Right lobe of liver (tissue), 6 donors: ENCODE measurements around the gene SATL1. TPM values are rescaled to one million over a fixed set of nuclear protein-coding genes. Genes with fewer than 3 reads are reported as not detected.
A peak's percentile ranks its signal among the peaks of the same experiment; 100 is the strongest.

ENCODE experiments used
- ATAC-seq, 4 donors: fragments of 200-7000 bp; cut with Tn5 transposase; one replicate each; pipeline ENCODE4 v1.9.1; 2020; ENCODE audit warnings: mild to moderate bottlenecking in 4 of 4, moderate library complexity in 4 of 4
- DNase-seq, 3 donors: peaks; one replicate each; pipeline ENCODE4 v3.0.0-alpha.2; 2020
- H3K27ac ChIP-seq, 3 donors: fragments of 200-600 bp; one replicate each; pipeline ENCODE4 v1.8.0; 2022
- H3K27me3 ChIP-seq, 2 donors: fragments of 200-600 bp; one replicate each; pipeline ENCODE4 v1.8.0; 2022
- H3K36me3 ChIP-seq, 4 donors: fragments of 200-600 bp; sonication (generic) in 1 of 4; one replicate each; pipeline versions ENCODE4 v1.5.1 to v1.8.0; 2017 to 2022; ENCODE audit warnings: control low read depth in 1 of 4
- H3K4me1 ChIP-seq, 4 donors: fragments of 200-600 bp; sonication (generic) in 1 of 4; one replicate each; pipeline versions ENCODE4 v1.5.1 to v1.8.0; 2017 to 2022; ENCODE audit warnings: control low read depth in 1 of 4
- H3K4me3 ChIP-seq, 3 donors: fragments of 200-600 bp; one replicate each; pipeline ENCODE4 v1.8.0; 2022
- H3K9me3 ChIP-seq, 4 donors: fragments of 200-600 bp; sonication (generic) in 1 of 4; one replicate each; pipeline versions ENCODE4 v1.5.1 to v1.8.0; 2017 to 2022; ENCODE audit warnings: control low read depth in 1 of 4
- CTCF ChIP-seq, 4 donors: fragments of 200-600 bp in 3 of 4; fragments of 450-650 bp in 1 of 4; IDR thresholded peaks; one replicate each; pipeline versions ENCODE4 v1.5.1 to v1.8.0; 2016 to 2022; ENCODE audit warnings: antibody characterized with exemption in 4 of 4, mild to moderate bottlenecking in 2 of 4
- POLR2A ChIP-seq: fragments of 450-650 bp; IDR thresholded peaks from one replicate; pipeline ENCODE4 v1.6.1; 2017; ENCODE audit warnings: antibody characterized with exemption, mild to moderate bottlenecking
- WGBS: methylation state at CpG from one replicate; pipeline ENCODE4 v1.1.6; 2018; ENCODE audit warnings: low coverage, low lambda C conversion rate; ENCODE audit not compliant: insufficient coverage; ENCODE audit errors: missing lambda C conversion rate; 5-methylcytosine and 5-hydroxymethylcytosine counted together
- intact Hi-C, 2 donors: fragments of 100-400 bp; cut with DNase I; formaldehyde crosslinking; loops; one replicate each; pipeline versions ENCODE4 v1.11.2 to v1.14.1; 2022
- total RNA-seq, 6 experiments: library from RNA; depleted of rRNA in 2 of 6; stranded (reverse); fragments of >200 nt in 2 of 6; fragmentation: NEBNext Ultra II Directional in 3 of 6; extraction: Animal tissue kit (Norgen Biotek cat#: 25700) in 3 of 6; gene quantifications; one replicate each; pipeline versions ENCODE4 v1.1.0 to v1.2.4, GENCODE V29; 2016 to 2023
- donor health status: DM: no; HTN: yes; CAD: no.
- donor health status: DM: no; HTN: no; CAD: no.
- donor health status: DM: no; HTN: no; CAD: no.
- donor health status: DM: no; HTN: yes; CAD: no.
- donor health status: DM: no; HTN: yes; CAD: no.

SATL1 gene
- total RNA-seq, 6 experiments from 2014 or later = not detected

GRCh38 chrX:85109235-85109634 lies 134.3 kb downstream of the SATL1 start:
- intact Hi-C loops = no loop called here
- DNase-seq = no peak

GRCh38 chrX:85108165-85108564 lies 135.4 kb downstream of the SATL1 start:
- DNase-seq = no peak
- H3K36me3 ChIP-seq = no peaks in the 10 kb centered on the region
- TF ChIP-seq CTCF (IDR thresholded peaks at IDR 0.05) (no peak), POLR2A (no peak)
- no peaks in the 10 kb centered on the region for H3K9me3 ChIP-seq
- intact Hi-C loops = no loop called here
- peaks cover 0 to 4% (median 0%) of the 10 kb centered on the region in 4 donors for H3K4me1 ChIP-seq
- 88% methylated on average over 1 of the region's 2 CpGs for WGBS
- H3K4me3 ChIP-seq = no peak overlapping the region
- no peak for ATAC-seq
- no peaks in the 10 kb centered on the region for H3K27me3 ChIP-seq
- no peak overlapping the region for H3K27ac ChIP-seq

More at GRCh38 chrX:85109235-85109634, 134.3 kb downstream of the SATL1 start:
- Histone ChIP-seq H3K27ac (no peak overlapping the region), H3K4me3 (no peak overlapping the region), H3K27me3 (no peaks in the 10 kb centered on the region), H3K36me3 (no peaks in the 10 kb centered on the region), H3K4me1 (peaks cover 0 to 4% (median 0%) of the 10 kb centered on the region in 4 donors), H3K9me3 (no peaks in the 10 kb centered on the region)
- no peak for TF ChIP-seq POLR2A
- peak; percentile 8 to 43 (median 37) for TF ChIP-seq CTCF (IDR thresholded peaks at IDR 0.05)
- WGBS = 39% methylated on average over 5 of the region's 8 CpGs
- ATAC-seq = peak in 3 of 4 donors; percentile 24 to 54 (median 51)

GRCh38 chrX:85107407-85107806 lies 136.2 kb downstream of the SATL1 start:
- intact Hi-C loops = no loop called here
- no CpG with 5 or more reads among the region's 4 CpGs for WGBS
- no peaks in the 10 kb centered on the region for H3K9me3 ChIP-seq
- H3K4me3 ChIP-seq = no peak overlapping the region
- no peaks in the 10 kb centered on the region for H3K27me3 ChIP-seq
- ATAC-seq (no peak), DNase-seq (no peak)
- H3K4me1 ChIP-seq = peaks cover 0 to 4% (median 0%) of the 10 kb centered on the region in 4 donors
- TF ChIP-seq CTCF (IDR thresholded peaks at IDR 0.05) = no peak
- TF ChIP-seq POLR2A = no peak
- no peak overlapping the region for H3K27ac ChIP-seq
- no peaks in the 10 kb centered on the region for H3K36me3 ChIP-seq

GRCh38 chrX:85089321-85089840 lies 154.2 kb downstream of the SATL1 start:
- Histone ChIP-seq H3K36me3 (peaks cover 0 to 4% (median 0%) of the 10 kb centered on the region in 4 donors), H3K27ac (no peak overlapping the region), H3K27me3 (peaks cover 0 to 7% of the 10 kb centered on the region in 2 donors), H3K4me3 (no peak overlapping the region), H3K4me1 (no peaks in the 10 kb centered on the region), H3K9me3 (no peaks in the 10 kb centered on the region)
- no peak for DNase-seq
- intact Hi-C loops = no loop called here
- no peak for ATAC-seq
- WGBS = 71% methylated on average over 5 of the region's 5 CpGs
- no peak for TF ChIP-seq POLR2A
- no peak for TF ChIP-seq CTCF (IDR thresholded peaks at IDR 0.05)
